GM18508 (cell line): ENCODE data around the gene RERG.
"Not testable (repeated sequence)": the region's sequence is repeated elsewhere in the genome, so short reads cannot be mapped to it uniquely, and the experiment has no call there.

Experiments
- ATAC-seq: cut with Tn5 transposase; IDR thresholded peaks from one replicate; pipeline ENCODE4 v1.9.1; 2021; ENCODE audit warnings: moderate number of reproducible peaks; ENCODE audit not compliant: insufficient read depth, unreplicated experiment

The RERG gene

DNA sequence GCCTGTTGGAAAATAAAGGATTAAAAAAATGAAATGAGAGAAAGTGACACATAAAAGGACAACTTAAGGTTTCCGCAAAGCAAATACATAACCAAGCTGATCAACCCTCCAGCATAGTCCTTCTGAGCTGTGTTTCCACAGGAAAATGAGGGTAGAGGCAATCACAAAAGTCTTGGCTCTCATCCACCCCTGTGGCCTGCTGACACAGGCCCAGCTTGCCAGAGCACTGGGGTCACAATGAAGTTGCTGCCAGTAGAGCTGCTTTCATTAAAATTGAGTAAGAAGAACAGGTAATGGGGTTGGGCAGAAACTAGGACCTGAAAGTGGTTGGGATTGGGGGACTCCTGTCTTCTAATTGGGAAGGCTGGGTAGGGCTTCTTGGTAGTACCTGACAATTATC, 65.9 kb downstream of the RERG start:
- ATAC-seq, result no peak

DNA sequence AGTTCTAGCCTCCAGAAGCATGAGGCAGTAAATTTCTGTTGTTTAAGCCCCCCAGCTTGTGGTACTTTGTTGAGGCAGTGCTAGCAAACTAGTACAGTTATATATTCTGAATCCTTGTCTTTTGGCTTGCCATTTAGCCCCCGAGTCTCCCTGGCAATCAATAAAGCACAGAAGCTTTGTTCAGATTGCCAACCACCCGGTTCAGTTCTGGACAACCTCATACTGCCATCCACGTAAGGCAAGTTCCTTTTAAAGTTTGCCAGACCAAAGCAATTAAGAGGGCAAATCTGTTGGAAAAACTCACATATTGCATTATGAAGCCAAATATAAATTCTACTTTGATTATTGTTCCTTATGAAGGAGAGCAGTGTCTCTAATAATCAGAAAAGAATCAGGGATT, 67.1 kb downstream of the RERG start:
- no peak for ATAC-seq

DNA sequence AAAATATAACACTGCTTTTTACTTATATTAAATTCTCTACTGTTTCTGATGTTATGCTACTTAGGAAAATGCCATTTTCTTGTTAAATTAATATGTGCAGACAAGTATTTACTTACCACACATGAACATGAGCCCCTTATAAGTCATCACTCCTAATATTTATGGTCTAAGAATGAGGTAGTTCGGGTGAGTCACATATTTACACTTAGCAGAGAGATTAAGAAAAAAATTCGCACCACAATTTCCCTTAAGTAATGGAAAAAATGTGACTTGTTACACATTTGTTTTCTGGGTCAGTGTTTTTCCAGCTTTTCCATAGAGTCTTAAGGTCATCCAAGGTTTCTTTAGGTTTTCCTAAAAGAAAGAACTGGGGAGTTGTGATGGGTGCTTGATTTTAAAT, 68.3 kb downstream of the RERG start:
- no peak for ATAC-seq

DNA sequence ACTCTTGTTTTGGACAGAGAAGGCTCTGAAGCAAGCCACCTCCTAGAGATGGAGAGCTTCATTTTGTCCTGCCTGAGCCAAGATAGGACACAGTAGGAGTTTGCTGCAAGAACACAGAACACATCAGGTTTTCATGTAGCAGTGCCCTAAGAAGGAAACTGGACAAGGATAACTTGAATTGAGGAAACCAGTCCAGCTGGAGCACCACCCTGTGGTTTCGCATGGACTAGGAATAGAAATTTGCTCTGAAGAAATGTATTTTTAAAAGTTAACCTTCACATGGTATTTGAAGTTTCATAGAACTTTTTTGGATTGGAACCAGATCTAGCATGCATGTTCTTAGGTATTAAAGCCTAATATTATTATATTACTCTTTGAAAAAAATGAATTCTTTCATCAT, 68.8 kb downstream of the RERG start:
- no peak for ATAC-seq

DNA sequence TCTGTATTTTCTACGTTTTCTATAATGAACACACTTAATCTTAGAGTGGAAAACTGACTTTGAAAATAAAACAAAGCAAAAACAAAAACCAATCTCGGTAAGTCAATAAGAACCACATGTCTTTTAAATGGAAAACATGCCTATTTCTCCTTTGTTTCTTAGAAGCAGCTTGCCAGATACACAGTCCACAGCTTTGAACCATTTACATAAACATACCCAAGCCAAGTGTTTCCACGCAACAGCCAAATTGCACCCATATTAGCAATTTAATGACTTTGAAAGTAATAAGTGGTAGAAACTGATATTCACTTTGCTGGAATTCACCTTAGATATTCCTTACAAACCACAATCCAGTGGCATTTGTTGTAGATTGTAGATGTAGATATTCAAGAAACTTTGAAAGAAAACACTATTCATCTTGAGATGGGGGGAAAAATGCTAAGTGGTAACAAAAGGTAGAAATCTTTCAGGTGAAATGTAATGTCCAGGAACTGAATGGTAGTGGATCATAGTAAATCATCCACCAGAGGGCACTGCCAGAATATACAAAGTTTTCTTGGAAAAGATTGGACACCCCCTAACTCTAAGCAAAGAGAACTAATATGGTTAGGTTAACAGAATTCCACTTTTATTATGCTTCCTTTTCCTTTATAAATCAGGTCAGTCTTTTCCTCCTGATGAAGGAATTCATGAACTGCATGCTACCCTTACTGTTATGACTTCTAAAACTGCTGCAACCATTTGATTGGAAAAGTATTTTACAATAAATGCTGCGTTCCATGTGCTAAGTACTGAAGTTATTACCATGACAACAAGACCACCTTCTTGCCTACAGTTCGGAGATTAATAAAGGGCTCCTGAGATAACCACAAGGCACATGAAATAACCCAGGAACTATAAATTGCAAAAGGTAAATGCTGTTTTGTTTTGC, 69.8 kb downstream of the RERG start:
- ATAC-seq, result no peak

DNA sequence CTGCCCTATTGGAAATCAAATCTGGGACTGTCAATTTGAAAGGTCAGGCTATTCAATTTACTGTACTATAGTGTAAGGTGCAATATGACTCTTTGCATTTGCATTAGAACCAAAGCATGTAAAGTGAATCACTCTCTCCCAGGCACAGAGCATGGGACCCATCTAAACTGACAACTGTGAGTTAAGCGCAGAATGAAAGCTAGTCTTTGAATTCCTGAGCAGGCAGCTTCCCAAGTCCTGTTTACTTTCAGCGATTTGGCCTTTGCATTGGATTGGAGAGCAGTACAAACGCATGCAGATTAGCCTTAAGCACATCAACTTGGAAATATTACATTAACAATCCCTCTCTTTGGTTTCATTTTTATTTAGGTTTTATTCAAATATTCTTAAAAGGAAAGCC, 74.6 kb downstream of the RERG start:
- ATAC-seq, result no peak

DNA sequence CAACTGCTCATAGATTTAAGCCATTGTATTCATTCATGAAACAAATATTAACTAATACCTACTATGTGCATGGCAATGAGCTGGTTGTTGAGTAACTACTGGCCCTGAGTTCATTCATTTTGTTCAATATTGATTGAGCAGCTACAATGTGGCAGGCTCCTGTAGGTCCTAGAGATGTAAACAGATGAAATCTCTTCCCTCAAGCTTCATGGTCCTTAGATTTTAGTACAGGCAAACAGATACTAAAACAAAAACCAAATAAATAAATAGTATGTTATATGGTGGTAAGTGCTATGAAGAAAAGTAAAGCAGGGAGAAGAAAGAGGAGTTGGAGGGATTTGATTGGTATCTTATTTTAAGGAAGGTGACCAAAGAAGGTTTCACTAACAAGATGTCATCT, 77.8 kb downstream of the RERG start:
- no peak for ATAC-seq

DNA sequence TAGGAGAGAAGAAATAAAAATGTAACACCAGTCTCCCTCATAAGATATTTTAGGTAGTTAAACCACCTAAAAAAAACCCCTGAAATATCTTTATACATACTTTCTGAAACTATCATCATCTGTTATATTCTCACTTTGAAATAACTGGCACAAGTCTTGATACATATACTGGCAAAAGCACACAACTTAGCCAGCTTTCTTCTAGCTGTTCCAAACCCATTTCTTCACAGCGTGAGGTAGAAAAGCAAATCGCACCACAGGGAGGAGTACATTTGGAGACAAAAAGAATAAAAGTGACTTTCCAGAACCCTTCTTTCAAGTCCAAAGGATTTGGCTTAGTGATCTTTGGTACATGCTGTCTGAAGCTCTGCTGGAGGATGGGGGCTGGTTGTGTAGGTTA, 78.5 kb downstream of the RERG start:
- ATAC-seq, result no peak

DNA sequence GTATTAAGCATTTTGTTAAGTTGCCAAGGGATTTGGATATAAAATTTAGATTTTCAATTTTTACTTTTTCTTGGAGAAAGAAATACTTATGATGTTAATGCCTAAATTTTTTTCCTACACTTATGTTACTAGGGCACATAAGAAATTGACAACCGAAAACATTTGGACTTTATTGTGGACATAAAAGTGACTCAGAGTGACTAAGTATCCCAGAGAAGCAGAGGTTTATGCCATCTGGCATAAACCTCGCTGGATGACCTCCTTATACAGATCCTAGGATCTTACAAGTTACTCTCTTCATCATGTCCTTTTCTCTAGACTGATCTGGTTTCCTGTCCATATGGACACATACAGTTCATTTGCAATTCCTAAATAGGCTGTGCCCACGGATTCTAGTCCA, 89.8 kb downstream of the RERG start:
- no peak for ATAC-seq

DNA sequence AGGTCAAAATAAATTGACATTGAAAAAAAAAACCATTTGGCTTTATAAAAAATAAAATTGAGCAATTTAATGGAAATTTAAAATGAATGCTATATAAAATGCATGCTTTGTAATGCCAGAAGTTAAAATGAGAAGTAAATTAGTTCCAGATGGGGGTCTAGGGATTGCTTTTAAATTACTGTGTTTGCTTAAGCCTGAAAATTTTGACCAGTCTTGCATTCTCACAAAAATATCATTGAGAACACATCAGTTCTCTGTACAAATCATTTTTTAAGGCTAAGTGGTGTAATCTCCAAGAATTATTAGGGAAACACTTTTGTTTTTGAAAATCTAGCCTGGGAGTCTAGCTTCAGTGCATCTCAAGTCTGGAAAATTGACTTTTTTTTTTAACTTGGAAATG, 90.7 kb downstream of the RERG start:
- no peak for ATAC-seq

DNA sequence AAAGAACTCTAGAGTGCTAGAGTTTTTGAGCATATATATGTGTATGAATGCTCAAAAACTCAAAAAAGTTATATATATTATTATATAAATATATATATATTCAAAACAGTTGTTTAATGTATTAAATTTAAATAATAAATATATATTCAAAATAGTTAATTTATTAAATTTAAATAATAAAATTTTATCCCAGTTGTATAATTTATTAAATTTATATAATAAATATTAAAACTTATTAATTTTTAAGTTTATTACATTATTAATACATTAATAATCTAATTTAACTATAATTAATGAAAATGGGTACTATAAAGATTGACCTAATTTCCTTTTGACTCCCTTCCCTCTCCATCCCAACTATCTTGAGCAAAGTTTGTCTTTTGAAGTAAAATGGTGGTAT, 97.8 kb downstream of the RERG start:
- no peak for ATAC-seq

DNA sequence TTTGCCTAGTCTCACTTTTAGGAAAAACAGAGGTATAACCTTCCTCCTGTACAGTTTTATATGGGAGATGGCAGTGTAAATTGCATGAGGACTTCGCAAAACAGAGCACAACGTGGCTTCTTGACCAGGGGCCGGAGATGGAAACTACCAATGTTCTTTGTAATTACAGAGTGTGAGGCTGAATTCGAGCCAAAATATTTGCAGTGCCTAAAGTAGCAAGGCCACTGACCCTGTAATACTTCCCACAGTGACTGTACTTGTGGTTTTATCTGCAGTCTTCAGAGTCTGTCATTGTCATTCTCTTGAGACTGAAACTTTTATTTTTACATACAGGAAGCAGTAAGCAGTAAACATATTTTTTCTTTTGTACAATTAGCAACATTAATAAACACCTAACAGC, 98.9 kb downstream of the RERG start:
- ATAC-seq, result no peak

DNA sequence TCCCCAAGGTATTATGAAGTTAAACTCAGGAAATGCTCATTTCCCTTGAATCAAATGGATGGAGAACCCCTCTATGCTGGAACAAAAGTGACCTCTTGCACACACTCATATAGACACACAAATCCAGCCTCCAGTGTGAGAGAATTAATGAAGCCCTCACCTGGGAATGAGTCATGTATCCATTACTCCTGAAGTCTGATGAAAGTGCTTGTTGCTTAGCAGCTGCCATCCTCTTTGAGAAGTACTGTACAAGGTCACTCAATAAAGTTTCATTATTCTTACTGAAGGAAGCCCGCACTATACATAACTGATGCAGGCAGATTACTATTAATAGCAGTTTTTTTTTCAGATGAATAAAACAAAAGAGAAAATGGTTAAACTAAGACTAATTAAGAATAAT, 102.3 kb downstream of the RERG start:
- no peak for ATAC-seq

DNA sequence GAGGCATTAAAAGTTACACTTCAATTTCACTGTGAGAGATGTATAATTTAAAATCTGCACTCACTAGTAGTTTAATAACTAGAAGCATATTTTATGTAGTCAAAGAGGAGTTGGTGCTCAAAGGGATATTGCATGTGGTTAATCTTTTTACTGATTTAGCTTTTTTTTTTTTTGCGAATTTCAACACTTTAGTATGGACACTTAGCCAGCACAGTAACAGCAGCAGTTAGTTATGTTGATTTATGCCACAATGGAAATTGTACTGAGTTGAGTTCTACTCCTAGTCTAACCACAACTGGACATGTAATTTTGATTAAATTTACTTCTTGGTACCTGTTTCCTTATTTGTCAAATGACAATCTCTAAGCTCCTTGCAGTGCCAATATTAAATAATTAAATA, 104.2 kb downstream of the RERG start:
- ATAC-seq, result no peak

DNA sequence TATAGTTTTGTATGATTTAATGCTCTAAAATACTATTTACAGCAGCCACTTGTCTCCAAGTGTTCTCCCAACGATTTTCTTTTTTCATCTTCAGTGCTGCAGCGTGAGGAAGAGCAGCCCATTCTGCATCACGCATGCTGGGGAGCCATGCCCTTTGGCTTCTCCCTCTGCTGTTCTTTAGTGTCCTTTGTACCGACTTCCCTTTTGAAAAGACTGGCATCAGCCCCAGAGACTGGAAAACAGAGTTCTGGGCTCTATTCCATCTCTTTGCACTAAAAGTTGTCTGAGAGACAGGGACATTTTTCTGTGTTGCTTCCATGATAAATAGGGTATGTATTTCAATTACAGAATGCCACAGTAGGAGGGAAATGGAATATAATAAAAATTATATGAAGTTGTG, 105.1 kb downstream of the RERG start:
- no peak for ATAC-seq

DNA sequence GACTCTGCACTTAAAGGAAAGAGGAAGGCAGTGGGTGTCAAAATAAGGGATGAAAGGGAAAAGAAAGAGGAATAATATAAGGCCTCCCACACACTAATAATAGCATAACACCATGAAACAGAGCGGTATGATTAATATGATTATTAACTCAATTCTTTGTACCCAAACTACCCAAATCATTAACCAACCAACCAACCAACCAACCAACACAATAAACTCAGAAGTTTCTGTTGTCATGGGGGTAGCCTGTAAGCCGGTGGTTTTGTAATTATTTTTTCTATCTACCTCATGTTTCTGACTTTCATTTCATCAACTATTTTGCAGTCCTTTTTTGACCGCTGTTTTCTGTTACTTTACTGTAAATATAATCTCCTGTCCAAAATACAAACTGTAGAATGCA, 105.8 kb downstream of the RERG start:
- ATAC-seq, result no peak

DNA sequence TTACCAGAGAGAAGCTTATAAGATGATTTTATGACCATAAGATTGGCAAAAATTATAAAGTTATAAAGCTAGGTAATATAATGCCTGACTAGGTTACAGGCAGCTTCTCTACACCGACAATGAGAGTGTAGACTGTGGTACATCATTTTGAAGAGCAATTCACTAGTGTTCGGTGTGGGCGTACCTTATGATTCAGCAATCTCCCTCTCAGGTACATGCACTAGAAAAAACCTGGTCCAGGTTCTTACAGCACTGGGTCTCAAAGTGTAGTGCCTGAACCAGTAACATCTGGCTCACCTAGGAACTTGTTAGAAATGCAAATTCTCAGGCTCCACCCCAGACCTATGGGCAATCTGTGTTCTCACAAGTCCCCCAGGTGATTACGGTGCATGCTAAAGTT, 106.7 kb downstream of the RERG start:
- ATAC-seq, result no peak

DNA sequence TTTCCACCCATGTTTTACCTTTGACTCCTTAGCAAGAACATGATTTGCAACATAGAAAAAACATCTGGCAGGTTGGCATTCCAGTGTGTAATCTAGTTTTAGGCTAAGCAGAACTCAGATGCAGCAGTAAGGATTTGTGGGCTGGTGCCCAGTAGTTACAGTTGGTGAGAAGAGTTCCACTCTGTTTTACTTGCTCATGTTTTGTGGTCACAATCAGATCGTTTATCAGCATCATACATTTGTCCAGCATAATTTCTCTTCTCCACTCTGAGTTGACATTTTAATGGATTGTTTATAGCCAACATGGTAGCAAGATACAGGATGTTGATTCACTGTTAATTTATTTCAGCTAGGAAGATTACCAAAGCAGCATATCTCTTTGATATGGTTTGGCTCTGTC, 128.4 kb downstream of the RERG start:
- no peak for ATAC-seq

DNA sequence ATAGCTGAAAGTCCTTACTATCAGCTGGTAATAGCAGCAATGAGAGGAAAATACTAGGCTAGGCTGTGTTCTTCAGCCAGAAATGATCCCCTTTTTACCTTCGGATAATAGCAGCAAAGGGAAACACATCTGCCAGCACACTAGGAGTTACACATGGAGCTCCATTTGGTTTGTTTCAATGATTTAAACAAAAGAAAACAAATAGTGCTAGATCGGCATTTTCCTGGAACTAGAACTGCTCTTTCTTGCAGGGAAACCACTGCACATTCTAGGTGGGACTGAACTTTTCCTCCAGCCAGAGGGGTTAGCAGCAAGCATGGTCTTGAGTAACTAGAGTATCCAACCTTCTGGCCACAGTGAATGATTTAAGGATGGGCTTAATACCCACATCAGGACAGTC, 130.8 kb downstream of the RERG start:
- ATAC-seq, result no peak

DNA sequence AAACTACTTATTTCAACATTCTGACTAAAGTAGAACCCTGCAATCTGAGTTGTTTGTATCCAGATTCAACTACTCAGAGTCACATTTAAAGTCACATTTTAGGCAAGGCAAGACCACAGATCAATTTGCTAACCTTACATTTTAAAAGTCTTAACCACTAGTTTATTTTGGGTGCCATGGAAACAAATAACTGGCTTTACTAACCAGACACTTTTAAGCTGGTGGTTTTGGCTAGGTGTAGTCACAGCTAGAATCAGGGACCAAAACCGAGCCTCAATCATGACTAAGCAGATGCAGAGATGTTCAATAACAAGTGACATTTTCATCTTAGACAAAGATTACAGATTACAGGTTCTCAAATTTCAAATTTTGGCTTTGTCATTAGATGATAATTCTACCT, 133.1 kb downstream of the RERG start:
- ATAC-seq, result no peak

DNA sequence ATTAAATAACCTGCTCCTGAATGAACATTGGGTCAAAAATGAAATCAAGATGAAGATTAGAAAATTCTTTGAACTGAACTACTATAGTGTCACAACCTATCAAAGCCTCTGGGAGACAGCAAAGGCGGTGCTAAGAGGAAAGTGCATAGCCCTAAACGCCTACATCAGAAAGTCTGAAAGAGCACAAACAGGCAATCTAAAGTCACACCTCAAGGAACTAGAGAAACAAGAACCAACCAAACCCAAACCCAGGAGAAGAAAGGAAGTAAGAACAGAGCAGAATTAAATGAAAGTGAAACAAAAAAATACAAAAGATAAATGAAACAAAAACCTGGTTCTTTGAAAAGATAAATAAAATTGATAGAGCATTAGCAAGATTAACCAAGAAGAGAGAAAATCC, 143.5 kb downstream of the RERG start:
- not testable (repeated sequence) for ATAC-seq

DNA sequence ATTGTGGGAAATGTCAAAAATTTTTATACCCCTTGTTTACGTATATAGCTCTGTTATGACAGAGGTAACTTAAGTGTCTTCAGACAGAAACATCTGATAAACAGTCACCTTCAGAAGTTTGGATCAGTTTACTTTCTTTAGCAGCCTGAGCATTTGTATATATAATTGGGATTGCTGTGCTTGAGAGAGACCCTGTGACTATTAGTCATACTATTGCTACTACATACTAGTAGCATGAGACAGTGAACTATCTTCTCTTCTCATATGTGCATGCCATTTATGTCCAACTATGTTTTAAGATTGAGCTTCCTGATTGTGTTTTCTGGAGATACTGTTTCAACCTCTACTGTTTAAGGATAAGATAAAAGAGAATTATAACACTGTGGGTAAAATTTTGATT, 146.9 kb downstream of the RERG start:
- no peak for ATAC-seq
